ENCODE results near the gene DIS3L2. TPM values are rescaled to one million over a fixed set of nuclear protein-coding genes. Genes with fewer than 3 reads are reported as not detected.
"Not testable (repeated sequence)": the region's sequence is repeated elsewhere in the genome, so short reads cannot be mapped to it uniquely, and the experiment has no call there.

Gene DIS3L2
- total RNA-seq, 2 donors from 2014 or later = 55.5 to 67.2 TPM

DNA sequence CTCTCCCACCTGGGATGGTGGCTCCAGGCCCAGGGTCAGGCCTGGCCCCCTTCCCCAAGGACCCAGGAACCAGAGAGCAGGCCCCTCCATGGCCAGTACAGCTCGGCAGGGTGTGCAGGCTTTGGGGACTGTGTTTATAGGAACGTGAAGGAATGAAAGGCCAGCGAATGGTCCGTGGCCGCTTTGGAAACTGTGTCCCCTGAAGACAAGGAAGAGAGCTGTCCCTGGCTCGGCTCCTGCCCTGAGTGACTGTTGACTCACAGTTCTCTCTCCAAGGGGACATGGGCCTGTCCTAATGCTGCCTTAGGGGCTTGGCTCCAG, 373.3 kb downstream of the DIS3L2 start:
- H3K4me3 Mint-ChIP-seq; H3K36me3 Mint-ChIP-seq (ENCODE audit: low read depth); H3K4me1 Mint-ChIP-seq; H3K27me3 Mint-ChIP-seq; ATAC-seq; DNase-seq; H3K27ac Mint-ChIP-seq; H3K9me3 ChIP-seq (ENCODE audit: control insufficient read depth, low read length, poor library complexity, severe bottlenecking): not testable (repeated sequence)

DNA sequence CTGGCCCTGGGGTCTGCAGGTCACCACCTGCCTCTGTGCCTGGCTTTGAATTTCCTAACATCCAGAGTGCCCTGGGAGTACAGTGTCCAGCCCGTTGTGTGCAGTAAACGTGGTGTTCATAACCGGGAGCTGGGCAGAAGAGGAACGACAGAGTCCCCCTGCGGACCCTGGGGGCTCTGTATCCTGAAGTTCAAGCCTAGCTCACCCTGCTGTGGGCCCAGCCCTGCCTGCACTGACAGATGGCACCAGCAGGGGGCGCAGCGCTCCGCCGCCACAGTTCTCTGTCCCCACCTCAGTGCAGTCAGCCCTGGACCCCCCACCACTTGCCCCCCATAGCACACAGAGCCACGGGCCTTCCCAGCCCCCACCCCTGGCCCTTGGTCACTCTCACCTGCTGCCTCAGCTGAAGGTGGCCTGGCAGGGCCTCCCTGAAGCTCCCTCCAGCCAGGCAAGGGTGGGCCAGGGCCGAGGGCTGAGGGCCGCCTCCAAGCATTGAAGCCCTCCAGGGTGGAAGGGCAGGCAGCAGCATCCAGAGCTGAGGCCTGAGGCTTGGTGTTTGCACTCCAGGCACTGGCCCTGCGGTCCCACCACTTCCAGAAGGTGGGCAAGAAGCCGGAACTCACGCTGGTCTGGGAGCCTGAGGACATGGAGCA, 373.8 kb downstream of the DIS3L2 start:
- DNase-seq (peak in 2 of 3 donors; percentile 8), ATAC-seq (peak; percentile 56)
- H3K27ac Mint-ChIP-seq; H3K4me1 Mint-ChIP-seq; H3K36me3 Mint-ChIP-seq (ENCODE audit: low read depth); H3K4me3 Mint-ChIP-seq; H3K27me3 Mint-ChIP-seq; H3K9me3 ChIP-seq (ENCODE audit: control insufficient read depth, low read length, poor library complexity, severe bottlenecking): not testable (repeated sequence)

DNA sequence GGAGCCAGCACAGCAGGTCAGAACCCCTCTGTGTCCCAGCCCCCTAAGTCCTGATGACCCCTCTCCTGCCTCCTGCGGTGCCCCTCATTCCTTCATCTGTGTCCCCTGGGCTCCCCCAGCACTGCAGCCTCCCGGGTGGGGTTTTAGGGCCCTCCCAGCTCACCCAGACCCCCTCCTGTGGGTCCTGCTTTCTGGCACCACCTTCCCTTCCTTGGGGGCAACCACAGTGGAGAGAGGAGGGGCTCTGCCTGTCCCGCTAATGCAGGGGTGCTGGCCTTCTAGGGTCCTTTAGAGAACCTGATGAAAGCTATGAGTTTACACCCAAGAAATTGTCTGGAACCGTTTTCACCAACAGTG, 374.3 kb downstream of the DIS3L2 start:
- Mint-ChIP-seq H3K27me3 (no peaks in the 10 kb centered on the region), H3K36me3 (ENCODE audit: low read depth) (no peaks in the 10 kb centered on the region), H3K4me1 (peaks cover 2% of the 10 kb centered on the region), H3K4me3 (no peak overlapping the region), H3K27ac (no peak overlapping the region)
- DNase-seq = no peak
- no peak for ATAC-seq
- no peaks in the 10 kb centered on the region for H3K9me3 ChIP-seq (ENCODE audit: control insufficient read depth, low read length, poor library complexity, severe bottlenecking)

DNA sequence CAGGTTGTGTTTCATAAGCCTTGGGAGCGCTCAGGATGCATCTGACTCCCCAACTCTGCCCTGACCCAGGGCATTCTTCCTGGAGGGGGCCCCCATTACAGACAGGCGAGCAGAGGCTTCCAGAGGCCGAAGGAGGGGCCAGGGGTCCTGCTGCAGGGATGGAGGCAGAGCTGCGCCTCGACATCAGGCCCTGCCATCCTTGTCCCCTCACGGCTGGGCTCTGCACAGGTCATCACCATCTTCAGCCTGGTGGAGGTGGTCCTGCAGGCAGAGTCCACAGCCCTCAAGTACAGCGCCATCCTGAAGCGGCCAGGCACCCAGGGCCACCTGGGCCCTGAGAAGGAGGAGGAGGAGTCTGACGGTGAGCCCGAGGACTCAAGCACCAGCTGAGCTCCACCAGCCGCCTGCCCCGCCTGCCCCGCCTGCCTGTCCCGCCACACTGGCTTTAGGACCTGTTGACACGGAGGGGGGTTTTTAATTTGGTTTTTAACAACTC, 374.8 kb downstream of the DIS3L2 start:
- H3K4me3 Mint-ChIP-seq = no peak overlapping the region
- H3K36me3 Mint-ChIP-seq (ENCODE audit: low read depth) = no peaks in the 10 kb centered on the region
- H3K27ac Mint-ChIP-seq = no peak overlapping the region
- no peaks in the 10 kb centered on the region for H3K9me3 ChIP-seq (ENCODE audit: control insufficient read depth, low read length, poor library complexity, severe bottlenecking)
- ATAC-seq (no peak), DNase-seq (peak in 1 of 3 donors; percentile 4)
- H3K27me3 Mint-ChIP-seq = no peaks in the 10 kb centered on the region
- peaks cover 2% of the 10 kb centered on the region for H3K4me1 Mint-ChIP-seq

DNA sequence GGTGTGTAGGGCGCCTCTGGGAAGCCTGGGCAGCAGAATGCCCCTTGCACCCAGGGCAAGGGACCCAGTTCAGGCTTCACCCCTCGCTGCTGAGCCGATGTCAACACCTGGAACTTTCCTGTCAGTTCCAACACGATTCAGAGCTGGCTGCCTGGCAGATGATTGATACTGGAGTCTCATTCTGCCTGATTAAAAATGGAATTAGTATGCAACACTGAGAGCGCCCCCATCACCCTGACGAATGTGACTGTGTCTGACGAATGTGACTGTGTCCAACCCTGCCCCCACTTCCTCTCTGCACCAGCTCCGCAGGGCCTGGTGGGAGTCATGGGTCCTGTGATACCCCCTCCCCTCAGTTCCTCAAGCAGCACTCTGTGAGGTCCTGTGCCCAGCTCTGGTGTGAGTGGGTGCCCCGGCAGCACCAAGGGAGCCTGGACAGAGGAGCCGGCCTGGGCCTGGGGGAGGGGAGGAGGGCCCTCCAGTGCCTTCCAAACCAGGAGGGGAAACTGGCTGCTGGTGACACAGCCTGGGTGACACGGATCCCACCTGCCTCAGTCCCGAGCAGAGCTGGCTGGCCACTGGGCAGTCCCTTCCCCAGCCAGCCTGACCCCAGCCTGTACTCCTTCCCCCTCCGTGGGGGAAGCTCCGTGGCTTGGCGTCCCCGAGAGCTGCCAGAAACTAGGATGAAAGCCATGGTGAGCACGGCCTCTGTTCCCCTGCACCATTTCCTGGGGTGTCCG, 375.6 kb downstream of the DIS3L2 start:
- Mint-ChIP-seq H3K27me3 (no peaks in the 10 kb centered on the region), H3K4me3 (no peak overlapping the region), H3K27ac (no peak overlapping the region), H3K4me1 (peaks cover 2% of the 10 kb centered on the region), H3K36me3 (ENCODE audit: low read depth) (no peaks in the 10 kb centered on the region)
- H3K9me3 ChIP-seq (ENCODE audit: control insufficient read depth, low read length, poor library complexity, severe bottlenecking) = no peaks in the 10 kb centered on the region
- DNase-seq (no peak), ATAC-seq (no peak)

DNA sequence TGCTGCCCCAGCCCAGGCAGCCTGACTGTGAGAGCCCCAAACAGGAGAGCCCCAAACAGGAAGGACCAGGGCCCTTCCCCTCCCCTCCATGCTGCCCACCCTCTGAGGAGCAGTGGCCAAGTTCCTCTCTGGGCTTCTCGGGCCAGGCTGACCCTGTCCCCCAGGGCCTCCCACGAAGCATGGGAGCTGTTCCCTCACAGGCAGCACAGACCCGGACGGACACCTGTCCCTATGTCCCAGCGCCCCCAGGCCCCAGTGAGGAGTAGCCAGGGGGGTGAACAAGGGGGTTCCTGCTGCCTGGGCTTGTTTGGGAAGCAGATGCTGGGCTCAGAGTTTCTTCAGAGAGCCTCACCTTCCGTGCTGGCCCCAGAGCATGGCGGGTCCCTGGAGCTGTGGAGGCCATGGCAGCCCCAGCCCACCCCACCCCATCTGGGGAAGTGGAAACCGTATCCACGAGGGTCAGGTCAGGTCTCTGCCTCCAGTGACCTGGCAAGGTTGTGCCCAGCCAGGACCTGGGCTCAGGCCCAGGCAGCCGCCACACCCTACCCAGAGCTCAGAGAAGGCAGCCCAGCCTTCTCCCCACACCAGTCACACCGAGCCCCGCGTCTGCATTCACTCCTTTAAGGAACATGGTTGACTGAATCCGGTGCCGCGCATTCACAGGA, 376.7 kb downstream of the DIS3L2 start:
- not testable (repeated sequence) for H3K36me3 Mint-ChIP-seq (ENCODE audit: low read depth); H3K27ac Mint-ChIP-seq; H3K27me3 Mint-ChIP-seq; H3K4me1 Mint-ChIP-seq; H3K9me3 ChIP-seq (ENCODE audit: control insufficient read depth, low read length, poor library complexity, severe bottlenecking); ATAC-seq; H3K4me3 Mint-ChIP-seq
- DNase-seq = peak in 1 of 3 donors; percentile 4

DNA sequence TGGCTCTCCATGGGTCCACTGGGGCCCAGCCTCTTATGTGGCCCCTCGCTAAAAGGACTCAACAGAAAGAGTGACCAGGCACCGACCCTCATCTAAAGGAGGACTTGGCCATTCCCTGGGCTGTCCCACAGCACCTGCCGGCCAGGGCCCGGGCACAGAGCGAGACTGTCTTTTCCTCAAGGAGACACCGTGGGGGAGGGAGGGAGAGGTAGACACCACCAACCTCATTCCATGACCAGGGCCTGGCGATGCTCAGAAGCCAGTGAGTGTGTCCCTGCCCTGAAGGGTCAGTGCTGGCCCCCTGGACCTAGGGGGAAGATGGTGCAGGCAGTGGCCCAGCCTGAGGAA, 377.2 kb downstream of the DIS3L2 start:
- ATAC-seq = no peak
- Mint-ChIP-seq H3K27me3 (no peaks in the 10 kb centered on the region), H3K4me1 (peaks cover 3% of the 10 kb centered on the region), H3K27ac (no peak overlapping the region), H3K4me3 (no peak overlapping the region), H3K36me3 (ENCODE audit: low read depth) (no peaks in the 10 kb centered on the region)
- H3K9me3 ChIP-seq (ENCODE audit: control insufficient read depth, low read length, poor library complexity, severe bottlenecking) = no peaks in the 10 kb centered on the region
- peak in 2 of 3 donors; percentile 2 to 6 for DNase-seq

DNA sequence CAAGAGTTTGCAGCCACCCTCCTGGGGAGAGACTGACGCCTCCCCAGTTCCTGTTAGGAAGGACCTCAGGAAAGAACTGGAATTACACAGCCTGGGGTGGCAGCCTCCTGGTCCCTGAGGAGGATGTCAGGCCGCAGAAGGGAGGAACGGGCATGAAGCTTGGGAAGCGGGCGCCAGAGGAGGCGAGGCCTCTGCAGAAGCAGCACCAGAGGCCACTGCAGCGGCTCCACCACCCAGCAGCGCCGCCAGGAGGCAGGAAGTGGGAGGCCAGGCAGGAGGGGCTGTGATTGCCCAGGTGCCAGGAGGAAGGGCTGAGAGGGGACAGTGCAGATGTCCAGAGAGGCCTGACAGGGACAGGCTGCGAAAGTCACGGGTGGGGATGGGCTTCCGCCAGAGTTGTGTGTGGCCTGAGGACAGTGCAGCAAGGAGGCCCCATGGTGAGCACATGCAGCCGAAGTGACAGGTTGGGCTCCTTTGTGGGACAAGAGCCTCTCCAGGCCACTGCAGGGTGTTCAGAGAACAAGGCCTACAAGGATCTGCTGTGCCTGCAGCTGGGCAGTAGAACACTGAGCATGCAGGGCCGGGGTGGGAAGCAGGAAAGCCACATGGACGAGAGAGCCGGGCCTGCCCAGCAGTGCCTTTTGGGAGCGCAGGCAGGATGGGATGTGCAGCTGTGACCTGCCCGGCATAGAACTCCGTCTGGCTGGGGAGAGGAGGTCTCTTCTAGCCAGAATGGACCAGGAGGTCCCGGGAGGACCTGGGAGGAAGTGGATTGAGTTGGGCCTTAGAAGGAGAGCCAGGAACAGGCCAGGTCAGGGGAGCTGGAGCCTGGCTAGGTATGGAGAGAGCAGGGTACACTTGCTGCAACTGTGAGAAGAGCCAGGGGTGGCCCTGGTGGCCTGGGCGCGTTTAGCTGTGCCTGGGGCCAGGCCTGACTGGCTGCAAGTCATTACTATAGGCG, 377.9 kb downstream of the DIS3L2 start:
- no peaks in the 10 kb centered on the region for H3K36me3 Mint-ChIP-seq (ENCODE audit: low read depth)
- no peak overlapping the region for H3K27ac Mint-ChIP-seq
- ATAC-seq = no peak

DNA sequence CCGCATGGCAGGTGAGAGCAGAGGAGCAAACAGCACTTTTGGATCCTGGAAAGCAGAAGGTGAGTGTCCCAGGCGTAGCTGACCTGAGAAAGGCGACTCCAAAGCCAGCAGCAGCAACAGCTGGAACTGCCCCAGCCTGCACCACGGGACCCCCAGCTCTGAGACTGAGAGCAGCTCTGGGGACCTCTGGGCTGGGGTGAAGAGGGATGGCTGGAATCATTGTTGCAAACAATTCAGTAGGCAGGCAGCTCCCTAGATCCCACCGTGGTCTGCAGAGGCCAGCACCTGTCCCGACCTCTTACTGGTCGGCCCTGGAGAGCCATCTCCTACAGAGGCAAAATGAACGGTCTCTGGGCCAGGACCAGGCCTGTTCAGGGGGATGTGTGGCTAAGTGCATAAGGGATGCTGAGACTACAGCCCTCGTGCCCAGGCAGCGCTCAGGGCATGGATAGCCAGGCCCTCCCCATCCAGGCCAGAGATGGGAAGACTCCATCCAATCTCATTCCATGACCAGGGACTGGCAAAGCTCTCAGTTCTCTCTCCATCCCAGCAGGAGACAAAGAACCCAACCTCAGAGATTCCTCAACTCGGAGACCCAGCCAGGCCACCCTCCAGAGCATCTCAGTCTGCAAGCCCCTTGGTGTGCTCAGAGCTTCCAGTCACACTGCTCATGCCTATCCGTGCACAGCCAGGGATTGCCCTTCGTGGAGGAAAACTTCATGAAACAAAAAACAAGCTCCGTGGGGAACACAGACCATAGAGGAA, 378.8 kb downstream of the DIS3L2 start:
- DNase-seq (no peak), ATAC-seq (no peak)
- Mint-ChIP-seq H3K4me3 (no peak overlapping the region), H3K36me3 (ENCODE audit: low read depth) (no peaks in the 10 kb centered on the region), H3K4me1 (peaks cover 3% of the 10 kb centered on the region), H3K27ac (no peak overlapping the region), H3K27me3 (no peaks in the 10 kb centered on the region)
- H3K9me3 ChIP-seq (ENCODE audit: control insufficient read depth, low read length, poor library complexity, severe bottlenecking) = no peaks in the 10 kb centered on the region

More for the DNA sequence above, 377.9 kb downstream of the DIS3L2 start:
- H3K9me3 ChIP-seq (ENCODE audit: control insufficient read depth, low read length, poor library complexity, severe bottlenecking) = no peaks in the 10 kb centered on the region
- H3K4me3 Mint-ChIP-seq = no peak overlapping the region
- H3K4me1 Mint-ChIP-seq = peaks cover 3% of the 10 kb centered on the region
- DNase-seq = peak in 1 of 3 donors; percentile 7
- no peaks in the 10 kb centered on the region for H3K27me3 Mint-ChIP-seq

DNA sequence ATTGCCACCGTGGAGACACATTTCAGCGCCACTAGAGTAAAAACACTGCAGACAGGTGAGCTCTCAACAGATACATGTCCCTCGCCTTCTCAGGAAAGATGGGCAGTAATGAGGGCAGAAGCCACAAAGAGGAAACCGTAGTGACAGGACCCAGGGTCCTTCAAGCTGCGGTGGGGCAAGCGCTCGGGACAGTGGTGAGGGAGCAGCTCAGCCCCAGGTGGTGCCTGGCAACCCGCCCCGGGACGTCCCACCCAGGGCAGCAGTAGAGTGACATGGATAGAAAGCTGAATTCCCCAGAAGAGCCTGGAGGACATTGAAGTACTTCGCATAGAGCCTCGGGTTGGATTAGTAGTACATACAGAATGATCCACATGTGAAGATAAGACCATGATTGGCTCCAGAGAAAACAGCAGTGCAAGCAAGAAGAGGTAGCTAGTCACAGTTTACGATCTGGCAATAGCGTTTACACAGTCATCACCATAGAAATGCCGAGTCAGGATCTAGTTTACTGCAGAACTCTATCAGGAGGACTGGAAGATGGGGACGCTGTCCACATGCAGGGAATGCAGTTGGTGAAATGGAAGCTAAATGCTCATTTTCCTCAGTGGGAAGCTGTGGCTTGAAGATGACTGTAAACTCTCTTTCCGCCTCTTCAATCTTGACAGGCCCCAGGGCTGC, 379.7 kb downstream of the DIS3L2 start:
- DNase-seq (peak in 1 of 3 donors; percentile 4), ATAC-seq (no peak)
- Mint-ChIP-seq H3K27ac (no peak overlapping the region), H3K27me3 (no peaks in the 10 kb centered on the region), H3K4me1 (peaks cover 3% of the 10 kb centered on the region), H3K4me3 (no peak overlapping the region), H3K36me3 (ENCODE audit: low read depth) (no peaks in the 10 kb centered on the region)
- H3K9me3 ChIP-seq (ENCODE audit: control insufficient read depth, low read length, poor library complexity, severe bottlenecking) = no peaks in the 10 kb centered on the region

DNA sequence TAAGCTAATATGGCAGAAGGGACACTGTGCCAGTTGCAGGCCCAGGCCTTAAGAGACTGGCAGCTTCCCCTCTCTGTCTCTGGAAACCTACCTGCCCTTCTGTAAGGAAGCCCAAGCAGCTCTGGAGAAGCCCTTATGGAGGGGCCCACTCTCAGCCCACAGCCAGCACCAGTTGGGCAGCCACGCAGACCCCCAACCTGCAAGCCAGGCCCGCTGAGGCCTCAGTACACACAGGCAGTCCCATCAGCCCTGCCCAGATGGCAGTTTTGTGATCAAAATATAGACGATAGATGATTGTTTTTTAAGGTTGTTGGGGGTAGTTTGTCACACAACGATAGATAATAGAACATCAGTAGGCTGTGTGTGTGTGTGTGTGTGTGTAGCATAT, 380.2 kb downstream of the DIS3L2 start:
- Mint-ChIP-seq H3K27me3 (no peaks in the 10 kb centered on the region), H3K4me3 (no peak overlapping the region), H3K4me1 (peaks cover 3% of the 10 kb centered on the region), H3K36me3 (ENCODE audit: low read depth) (no peaks in the 10 kb centered on the region), H3K27ac (no peak overlapping the region)
- DNase-seq (peak in 1 of 3 donors; percentile 3), ATAC-seq (no peak)
- H3K9me3 ChIP-seq (ENCODE audit: control insufficient read depth, low read length, poor library complexity, severe bottlenecking) = no peaks in the 10 kb centered on the region

Measured in T-helper 17 cell (primary cell).